ENCODE data around the gene PROSER2. TPM values are rescaled to one million over a fixed set of nuclear protein-coding genes. Genes with fewer than 3 reads are reported as not detected.

PROSER2 gene
- total RNA-seq, 3 donors from 2014 or later (not counting 1 experiment from before 2014, with no cell fraction given) = 0.70 to 1.9 (median 1.1) TPM

- Mint-ChIP-seq H3K4me1 (peaks cover 0 to 4% of the 10 kb centered on the region in 2 donors), H3K4me3 (no peak overlapping the region), H3K27ac (no peak overlapping the region), H3K36me3 (no peaks in the 10 kb centered on the region), H3K9me3 (no peaks in the 10 kb centered on the region), H3K27me3 (ENCODE audit: low read depth in 2 of 2) (peaks cover 7 to 10% of the 10 kb centered on the region in 2 donors)
- no peaks in the 10 kb centered on the region for H3K27me3 ChIP-seq (ENCODE audit: control insufficient read depth, insufficient read depth, low read length)
- peaks cover 3% of the 10 kb centered on the region for H3K4me1 ChIP-seq (ENCODE audit: control insufficient read depth, insufficient read depth, low read length)
- ATAC-seq (no peak), DNase-seq (no peak)
- TF ChIP-seq CTCF (IDR thresholded peaks at IDR 0.05) = no peak
- intact Hi-C loops (cut with micrococcal nuclease) = no loop called here
- no peak overlapping the region for H3K27ac ChIP-seq (ENCODE audit: low read length)
- 72% methylated on average over 23 of the region's 23 CpGs for WGBS (ENCODE audit: insufficient coverage)
- H3K4me3 ChIP-seq (ENCODE audit: low read length) = no peak overlapping the region
- H3K9me3 ChIP-seq (ENCODE audit: control insufficient read depth, insufficient read depth, low read length) = no peaks in the 10 kb centered on the region
- H3K36me3 ChIP-seq (ENCODE audit: control insufficient read depth, insufficient read depth, low read length) = no peaks in the 10 kb centered on the region
Measured at GRCh38 chr10:11901833-11902475, 78.8 kb downstream of the PROSER2 start.

GRCh38 chr10:11902646-11903045, 79.5 kb downstream of the PROSER2 start:
- Histone ChIP-seq H3K27ac (ENCODE audit: low read length) (no peak overlapping the region), H3K36me3 (ENCODE audit: control insufficient read depth, insufficient read depth, low read length) (no peaks in the 10 kb centered on the region), H3K27me3 (ENCODE audit: control insufficient read depth, insufficient read depth, low read length) (no peaks in the 10 kb centered on the region), H3K4me1 (ENCODE audit: control insufficient read depth, insufficient read depth, low read length) (peaks cover 4% of the 10 kb centered on the region), H3K9me3 (ENCODE audit: control insufficient read depth, insufficient read depth, low read length) (no peaks in the 10 kb centered on the region), H3K4me3 (ENCODE audit: low read length) (no peak overlapping the region)
- H3K27ac Mint-ChIP-seq = no peak overlapping the region
- peaks cover 0 to 5% of the 10 kb centered on the region in 2 donors for H3K4me1 Mint-ChIP-seq
- H3K36me3 Mint-ChIP-seq = no peaks in the 10 kb centered on the region
- no peaks in the 10 kb centered on the region for H3K9me3 Mint-ChIP-seq
- WGBS (ENCODE audit: insufficient coverage) = 91% methylated on average over 6 of the region's 7 CpGs
- intact Hi-C loops (cut with micrococcal nuclease) = no loop called here
- no peak for TF ChIP-seq CTCF (IDR thresholded peaks at IDR 0.05)
- H3K27me3 Mint-ChIP-seq (ENCODE audit: low read depth in 2 of 2) = peaks cover 7 to 10% of the 10 kb centered on the region in 2 donors
- DNase-seq (no peak), ATAC-seq (no peak)
- H3K4me3 Mint-ChIP-seq = no peak overlapping the region

GRCh38 chr10:11906714-11907113, 83.6 kb downstream of the PROSER2 start:
- Histone ChIP-seq H3K27me3 (ENCODE audit: control insufficient read depth, insufficient read depth, low read length) (no peaks in the 10 kb centered on the region), H3K4me1 (ENCODE audit: control insufficient read depth, insufficient read depth, low read length) (peaks cover 4% of the 10 kb centered on the region), H3K9me3 (ENCODE audit: control insufficient read depth, insufficient read depth, low read length) (no peaks in the 10 kb centered on the region), H3K36me3 (ENCODE audit: control insufficient read depth, insufficient read depth, low read length) (no peaks in the 10 kb centered on the region), H3K27ac (ENCODE audit: low read length) (no peak overlapping the region), H3K4me3 (ENCODE audit: low read length) (no peak overlapping the region)
- Mint-ChIP-seq H3K27ac (no peak overlapping the region), H3K36me3 (no peaks in the 10 kb centered on the region), H3K4me1 (peaks cover 0 to 5% of the 10 kb centered on the region in 2 donors), H3K27me3 (ENCODE audit: low read depth in 2 of 2) (peaks cover 8 to 9% of the 10 kb centered on the region in 2 donors), H3K4me3 (no peak overlapping the region), H3K9me3 (no peaks in the 10 kb centered on the region)
- TF ChIP-seq CTCF (IDR thresholded peaks at IDR 0.05) = no peak
- ATAC-seq = no peak
- WGBS (ENCODE audit: insufficient coverage) = 53% methylated on average over 8 of the region's 8 CpGs
- DNase-seq = no peak
- intact Hi-C loops (cut with micrococcal nuclease) = no loop called here

- DNase-seq = no peak
- TF ChIP-seq CTCF (IDR thresholded peaks at IDR 0.05) = no peak
- no peak overlapping the region for H3K27ac ChIP-seq (ENCODE audit: low read length)
Measured at GRCh38 chr10:11907914-11908313, 84.8 kb downstream of the PROSER2 start.

More at GRCh38 chr10:11907914-11908313, 84.8 kb downstream of the PROSER2 start:
- H3K4me1 ChIP-seq (ENCODE audit: control insufficient read depth, insufficient read depth, low read length) = peaks cover 4% of the 10 kb centered on the region
- Mint-ChIP-seq H3K4me1 (peaks cover 0 to 5% of the 10 kb centered on the region in 2 donors), H3K27ac (no peak overlapping the region), H3K27me3 (ENCODE audit: low read depth in 2 of 2) (peaks cover 0 to 3% of the 10 kb centered on the region in 2 donors), H3K36me3 (no peaks in the 10 kb centered on the region), H3K9me3 (no peaks in the 10 kb centered on the region), H3K4me3 (no peak overlapping the region)
- intact Hi-C loops (cut with micrococcal nuclease) = no loop called here
- WGBS (ENCODE audit: insufficient coverage) = 92% methylated on average over 18 of the region's 18 CpGs
- no peak for ATAC-seq
- H3K27me3 ChIP-seq (ENCODE audit: control insufficient read depth, insufficient read depth, low read length) = no peaks in the 10 kb centered on the region
- no peak overlapping the region for H3K4me3 ChIP-seq (ENCODE audit: low read length)
- H3K9me3 ChIP-seq (ENCODE audit: control insufficient read depth, insufficient read depth, low read length) = no peaks in the 10 kb centered on the region
- no peaks in the 10 kb centered on the region for H3K36me3 ChIP-seq (ENCODE audit: control insufficient read depth, insufficient read depth, low read length)
